WTC11 (cell line): Measurements from ENCODE around the gene SVOPL. TPM values are rescaled to one million over a fixed set of nuclear protein-coding genes. Genes with fewer than 3 reads are reported as not detected.
A peak's percentile ranks its signal among the peaks of the same experiment; 100 is the strongest.

Experiments
- ATAC-seq: fragments of 200-7000 bp; cut with Tn5 transposase; 2 replicates; pipeline ENCODE4 v1.10.0; 2021; ENCODE audit warnings: mild to moderate bottlenecking, moderate library complexity
- CTCF ChIA-PET: fragments of 300-600 bp; sonication (Branson Sonifier 250); formaldehyde crosslinking; loops from one replicate; lab custom pipeline; 2021; ENCODE audit warnings: antibody characterized with exemption; lab: Charles Lee
- POLR2A ChIA-PET: fragments of 350-600 bp; sonication (Branson Sonifier 250); formaldehyde crosslinking; loops from one replicate; lab custom pipeline; 2021; ENCODE audit warnings: antibody characterized with exemption; lab: Charles Lee
- DNase-seq: peaks from one replicate; pipeline ENCODE4 v3.0.0; 2021; ENCODE audit warnings: low spot score
- H3K27ac Mint-ChIP-seq: 2 replicates; pipeline ENCODE4 v1.8.0; 2021; ENCODE audit warnings: mixed read lengths
- H3K27me3 Mint-ChIP-seq: 2 replicates; pipeline ENCODE4 v1.8.0; 2021; ENCODE audit warnings: low read depth, mild to moderate bottlenecking, moderate library complexity, mixed read lengths
- H3K36me3 Mint-ChIP-seq: 2 replicates; pipeline ENCODE4 v1.8.0; 2021; ENCODE audit warnings: mixed read lengths
- H3K4me1 Mint-ChIP-seq: 2 replicates; pipeline ENCODE4 v1.8.0; 2022; ENCODE audit warnings: mixed read lengths
- H3K4me3 Mint-ChIP-seq: 2 replicates; pipeline ENCODE4 v1.8.0; 2021; ENCODE audit warnings: mild to moderate bottlenecking, moderate library complexity, mixed read lengths
- H3K9me3 Mint-ChIP-seq: 2 replicates; pipeline ENCODE4 v1.8.0; 2021; ENCODE audit warnings: mixed read lengths
- ATF1 ChIP-seq: sonication (generic); formaldehyde crosslinking; IDR thresholded peaks from 2 replicates; pipeline ENCODE4 v1.8.1; 2023; ENCODE audit warnings: mild to moderate bottlenecking, moderate library complexity, missing genetic modification reagents
- ATF3 ChIP-seq: sonication (generic); formaldehyde crosslinking; conservative IDR thresholded peaks from 2 replicates; pipeline ENCODE4 v1.8.1; 2022; ENCODE audit warnings: mild to moderate bottlenecking, missing genetic modification reagents
- CDX4 ChIP-seq: fragments of 250-450 bp; sonication (Bioruptor Pico); IDR thresholded peaks from 2 replicates; pipeline ENCODE4 v1.9.0; 2021; ENCODE audit warnings: moderate library complexity, mild to moderate bottlenecking, inconsistent platforms, borderline replicate concordance
- CREB1 ChIP-seq: sonication (generic); formaldehyde crosslinking; IDR thresholded peaks from 2 replicates; pipeline ENCODE4 v1.8.0; 2023; ENCODE audit warnings: mild to moderate bottlenecking, missing genetic modification reagents
- EMX1 ChIP-seq: fragments of 250-450 bp; sonication (Bioruptor Pico); IDR thresholded peaks from 2 replicates; pipeline ENCODE4 v1.8.0; 2021; ENCODE audit warnings: mild to moderate bottlenecking
- FOXK1 ChIP-seq: sonication (generic); formaldehyde crosslinking; IDR thresholded peaks from 2 replicates; pipeline ENCODE4 v1.8.0; 2022; ENCODE audit warnings: mild to moderate bottlenecking, moderate library complexity, missing genetic modification reagents
- HMGA2 ChIP-seq: fragments of 250-450 bp; sonication (Bioruptor Pico); IDR thresholded peaks from 2 replicates; pipeline ENCODE4 v1.4.0; 2021; ENCODE audit warnings: mild to moderate bottlenecking, moderate library complexity
- HMGXB4 ChIP-seq: sonication (generic); formaldehyde crosslinking; IDR thresholded peaks from 2 replicates; pipeline ENCODE4 v1.8.1; 2023; ENCODE audit warnings: mild to moderate bottlenecking, moderate library complexity, missing genetic modification reagents
- KAT7 ChIP-seq: sonication (generic); formaldehyde crosslinking; IDR thresholded peaks from 2 replicates; pipeline ENCODE4 v1.8.1; 2023; ENCODE audit warnings: missing genetic modification reagents, mild to moderate bottlenecking, borderline replicate concordance
- MYBL2 ChIP-seq: sonication (generic); formaldehyde crosslinking; IDR thresholded peaks from 2 replicates; pipeline ENCODE4 v1.8.1; 2023; ENCODE audit warnings: mild to moderate bottlenecking, moderate library complexity, missing genetic modification reagents
- NFE2L1 ChIP-seq: sonication (generic); formaldehyde crosslinking; IDR thresholded peaks from 2 replicates; pipeline ENCODE4 v1.8.1; 2023; ENCODE audit warnings: missing genetic modification reagents
- NR2C2 ChIP-seq: sonication (generic); formaldehyde crosslinking; IDR thresholded peaks from 2 replicates; pipeline ENCODE4 v1.8.0; 2022; ENCODE audit warnings: mild to moderate bottlenecking, missing genetic modification reagents
- PRDM15 ChIP-seq: sonication (generic); formaldehyde crosslinking; IDR thresholded peaks from 2 replicates; pipeline ENCODE4 v1.8.0; 2022; ENCODE audit warnings: missing genetic modification reagents
- RELA ChIP-seq: sonication (generic); formaldehyde crosslinking; IDR thresholded peaks from 2 replicates; pipeline ENCODE4 v1.8.1; 2022; ENCODE audit warnings: missing genetic modification reagents, mild to moderate bottlenecking, borderline replicate concordance
- SMAD3 ChIP-seq: sonication (generic); formaldehyde crosslinking; IDR thresholded peaks from 2 replicates; pipeline ENCODE4 v1.8.0; 2022; ENCODE audit warnings: missing genetic modification reagents, mild to moderate bottlenecking, borderline replicate concordance
- SMAD4 ChIP-seq: sonication (generic); formaldehyde crosslinking; IDR thresholded peaks from 2 replicates; pipeline ENCODE4 v1.8.0; 2022; ENCODE audit warnings: mild to moderate bottlenecking, missing genetic modification reagents
- SP1 ChIP-seq: sonication (generic); formaldehyde crosslinking; conservative IDR thresholded peaks from 2 replicates; pipeline ENCODE4 v1.8.1; 2022; ENCODE audit warnings: missing genetic modification reagents
- ZNF121 ChIP-seq: sonication (generic); formaldehyde crosslinking; IDR thresholded peaks from 2 replicates; pipeline ENCODE4 v1.8.0; 2023; ENCODE audit warnings: missing genetic modification reagents
- ZNF219 ChIP-seq: sonication (generic); formaldehyde crosslinking; IDR thresholded peaks from 2 replicates; pipeline ENCODE4 v1.8.0; 2023; ENCODE audit warnings: missing genetic modification reagents, mild to moderate bottlenecking, borderline replicate concordance
- ZNF423 ChIP-seq: fragments of 250-450 bp; sonication (Bioruptor Pico); IDR thresholded peaks from 2 replicates; pipeline ENCODE4 v2.1.2; 2022; ENCODE audit warnings: mild to moderate bottlenecking, moderate library complexity
- ZNF671 ChIP-seq: fragments of 250-450 bp; sonication (Bioruptor Pico); IDR thresholded peaks from 2 replicates; pipeline ENCODE4 v1.8.0; 2021; ENCODE audit warnings: mild to moderate bottlenecking
- total RNA-seq: library from RNA; stranded (reverse); gene quantifications from 3 replicates; pipeline ENCODE4 v1.2.3, GENCODE V29; 2021

SVOPL gene
- total RNA-seq, 1 experiment from 2014 or later: 1.9 TPM

GRCh38 chr7:138550337-138550736 is 150.8 kb downstream of the SVOPL start:
- DNase-seq (no peak), ATAC-seq (no peak)
- H3K4me3 Mint-ChIP-seq: no peak overlapping the region
- peaks cover 32% of the 10 kb centered on the region for H3K9me3 Mint-ChIP-seq
- no peaks in the 10 kb centered on the region for H3K27me3 Mint-ChIP-seq
- CTCF ChIA-PET: interaction anchor here (0.5 to 0.9 kb wide), 2 partner anchors 43 to 189 kb away, joined by 3 read pairs; no protein-coding TSS in a partner anchor
- 0 out of 2 replicates have a peak, but pooled peaks cover 3% of the 10 kb centered on the region for H3K4me1 Mint-ChIP-seq
- POLR2A ChIA-PET: no interaction called here
- no peak overlapping the region for H3K27ac Mint-ChIP-seq
- no peak for TF ChIP-seq EMX1 (CRISPR knock-in tag)
- peaks cover 86% of the 10 kb centered on the region for H3K36me3 Mint-ChIP-seq

GRCh38 chr7:138549082-138549481 is 152.1 kb downstream of the SVOPL start:
- CTCF ChIA-PET: no interaction called here
- Mint-ChIP-seq H3K4me3 (no peak overlapping the region), H3K27ac (peak overlapping the region; percentile 44; the same call in 1 of the 2 replicates), H3K36me3 (peaks cover 88% of the 10 kb centered on the region), H3K4me1 (0 out of 2 replicates have a peak, but pooled peaks cover 3% of the 10 kb centered on the region), H3K9me3 (peaks cover 23% of the 10 kb centered on the region), H3K27me3 (no peaks in the 10 kb centered on the region)
- DNase-seq: no peak
- ATAC-seq: no peak
- POLR2A ChIA-PET: no interaction called here
- TF ChIP-seq ATF3 (no peak), ZNF423 (no peak), HMGXB4 (CRISPR knock-in tag) (no peak), ZNF219 (CRISPR knock-in tag) (no peak), FOXK1 (CRISPR knock-in tag) (no peak)

- CTCF ChIA-PET: no interaction called here
- Mint-ChIP-seq H3K36me3 (peaks cover 80% of the 10 kb centered on the region), H3K9me3 (peaks cover 4% of the 10 kb centered on the region; the same call in 1 of the 2 replicates), H3K27ac (no peak overlapping the region), H3K4me3 (no peak overlapping the region), H3K4me1 (0 out of 2 replicates have a peak, but pooled peaks cover 3% of the 10 kb centered on the region), H3K27me3 (no peaks in the 10 kb centered on the region)
- no peak for DNase-seq
- no peak for TF ChIP-seq SP1 (CRISPR knock-in tag)
- no peak for TF ChIP-seq MYBL2
- no peak for TF ChIP-seq ATF1
- TF ChIP-seq ATF3: no peak
- TF ChIP-seq SMAD4 (CRISPR knock-in tag): no peak
- no peak for TF ChIP-seq HMGA2
- TF ChIP-seq ZNF121 (CRISPR knock-in tag): no peak
- no peak for TF ChIP-seq CDX4 (CRISPR knock-in tag)
- TF ChIP-seq ZNF671 (CRISPR knock-in tag): no peak
- TF ChIP-seq KAT7 (CRISPR knock-in tag): no peak
- TF ChIP-seq NFE2L1 (CRISPR knock-in tag): no peak
- ATAC-seq: no peak
- POLR2A ChIA-PET: no interaction called here
Observed at GRCh38 chr7:138546829-138547228, 154.3 kb downstream of the SVOPL start.

GRCh38 chr7:138546064-138546619 is 155.0 kb downstream of the SVOPL start:
- DNase-seq (no peak), ATAC-seq (no peak)
- peaks cover 3% of the 10 kb centered on the region; the same call in 1 of the 2 replicates for H3K9me3 Mint-ChIP-seq
- H3K4me3 Mint-ChIP-seq: no peak overlapping the region
- H3K36me3 Mint-ChIP-seq: peaks cover 80% of the 10 kb centered on the region
- no peaks in the 10 kb centered on the region for H3K27me3 Mint-ChIP-seq
- ChIA-PET POLR2A (no interaction called here), CTCF (no interaction called here)
- H3K27ac Mint-ChIP-seq: peak overlapping the region; percentile 52; the same call in 1 of the 2 replicates
- H3K4me1 Mint-ChIP-seq: 0 out of 2 replicates have a peak, but pooled peaks cover 3% of the 10 kb centered on the region
- no peak for TF ChIP-seq RELA
- no peak for TF ChIP-seq CREB1 (CRISPR knock-in tag)
- no peak for TF ChIP-seq NR2C2 (CRISPR knock-in tag)
- no peak for TF ChIP-seq ATF1
- no peak for TF ChIP-seq ZNF671 (CRISPR knock-in tag)
- TF ChIP-seq HMGXB4 (CRISPR knock-in tag): no peak
- TF ChIP-seq PRDM15: no peak
- no peak for TF ChIP-seq SMAD3 (CRISPR knock-in tag)
